HG03575 (cell line): ENCODE results near the gene AGBL4.

Experiments
- ATAC-seq: cut with Tn5 transposase; IDR thresholded peaks from one replicate; pipeline ENCODE4 v1.9.1; 2021; ENCODE audit not compliant: unreplicated experiment, insufficient number of reproducible peaks, low FRiP score; ENCODE audit errors: extremely low read depth

AGBL4 gene

GRCh38 chr1:49226758-49227157 lies 797.0 kb downstream of the AGBL4 start:
- ATAC-seq = no peak

- no peak for ATAC-seq
Measured at GRCh38 chr1:49225464-49225863, 798.3 kb downstream of the AGBL4 start.

GRCh38 chr1:49213301-49213700 lies 810.5 kb downstream of the AGBL4 start:
- ATAC-seq = no peak

- ATAC-seq = no peak
Measured at GRCh38 chr1:49208712-49209111, 815.0 kb downstream of the AGBL4 start.

GRCh38 chr1:49204720-49205119 lies 819.0 kb downstream of the AGBL4 start:
- ATAC-seq = no peak

GRCh38 chr1:49200738-49201137 lies 823.0 kb downstream of the AGBL4 start:
- ATAC-seq = no peak

GRCh38 chr1:49199564-49199963 lies 824.2 kb downstream of the AGBL4 start:
- no peak for ATAC-seq

- no peak for ATAC-seq
Measured at GRCh38 chr1:49197081-49197480, 826.7 kb downstream of the AGBL4 start.

- no peak for ATAC-seq
Measured at GRCh38 chr1:49190138-49190537, 833.6 kb downstream of the AGBL4 start.

GRCh38 chr1:49187056-49187455 lies 836.7 kb downstream of the AGBL4 start:
- ATAC-seq = no peak

- no peak for ATAC-seq
Measured at GRCh38 chr1:49185450-49185980, 838.2 kb downstream of the AGBL4 start.

- no peak for ATAC-seq
Measured at GRCh38 chr1:49183489-49183888, 840.3 kb downstream of the AGBL4 start.

- ATAC-seq = no peak
Measured at GRCh38 chr1:49181033-49181432, 842.7 kb downstream of the AGBL4 start.

- no peak for ATAC-seq
Measured at GRCh38 chr1:49171941-49172593, 851.7 kb downstream of the AGBL4 start.

- ATAC-seq = no peak
Measured at GRCh38 chr1:49166031-49166430, 857.7 kb downstream of the AGBL4 start.

GRCh38 chr1:49163031-49163430 lies 860.7 kb downstream of the AGBL4 start:
- no peak for ATAC-seq

- ATAC-seq = no peak
Measured at GRCh38 chr1:49160677-49161076, 863.1 kb downstream of the AGBL4 start.

- ATAC-seq = no peak
Measured at GRCh38 chr1:49136738-49137251, 887.0 kb downstream of the AGBL4 start.

GRCh38 chr1:49125746-49126145 lies 898.0 kb downstream of the AGBL4 start:
- ATAC-seq = no peak

GRCh38 chr1:49111931-49112330 lies 911.8 kb downstream of the AGBL4 start:
- ATAC-seq = no peak

GRCh38 chr1:49106445-49106844 lies 917.3 kb downstream of the AGBL4 start:
- no peak for ATAC-seq
